Osteoblast (primary cell): ENCODE results near the gene DCHS1. TPM values are rescaled to one million over a fixed set of nuclear protein-coding genes. Genes with fewer than 3 reads are reported as not detected.

ENCODE experiments used
- DNase-seq: peaks from one replicate; pipeline ENCODE4 v3.0.0; 2011; ENCODE audit warnings: low spot score, mixed read lengths; ENCODE audit not compliant: insufficient read length; ENCODE audit errors: missing footprints
- H2AFZ ChIP-seq: 2 replicates; pipeline ENCODE4 v1.6.0; 2011; ENCODE audit warnings: mild to moderate bottlenecking, low read length
- H3K27ac ChIP-seq: 2 replicates; pipeline ENCODE4 v1.5.1; 2011; ENCODE audit warnings: mild to moderate bottlenecking, low read depth, low read length, moderate library complexity
- H3K27me3 ChIP-seq: 2 replicates; pipeline ENCODE4 v1.6.0; 2012; ENCODE audit warnings: mild to moderate bottlenecking, control low read depth, inconsistent platforms, low read length, moderate library complexity; ENCODE audit not compliant: insufficient read depth
- H3K36me3 ChIP-seq: 2 replicates; pipeline ENCODE4 v1.5.1; 2011; ENCODE audit warnings: mild to moderate bottlenecking, low read length, control low read depth, moderate library complexity; ENCODE audit not compliant: insufficient read depth
- H3K4me1 ChIP-seq: 2 replicates; pipeline ENCODE4 v1.5.1; 2011; ENCODE audit warnings: mild to moderate bottlenecking, low read length, control low read depth, moderate library complexity; ENCODE audit not compliant: insufficient read depth
- H3K4me2 ChIP-seq: 2 replicates; pipeline ENCODE4 v1.6.0; 2011; ENCODE audit warnings: mild to moderate bottlenecking, low read length; ENCODE audit not compliant: insufficient read depth
- H3K4me3 ChIP-seq: fragments of 200-600 bp; sonication (generic); 3 replicates; pipeline ENCODE4 v1.5.1; 2012; ENCODE audit warnings: mild to moderate bottlenecking, low read length, inconsistent platforms; ENCODE audit not compliant: insufficient read depth
- H3K79me2 ChIP-seq: 2 replicates; pipeline ENCODE4 v1.6.0; 2012; ENCODE audit warnings: mild to moderate bottlenecking, low read length, control low read depth, inconsistent platforms; ENCODE audit not compliant: insufficient read depth
- H3K9me3 ChIP-seq: 2 replicates; pipeline ENCODE4 v1.5.1; 2011; ENCODE audit warnings: low read depth, low read length, control low read depth
- H4K20me1 ChIP-seq: 2 replicates; pipeline ENCODE4 v1.6.0; 2012; ENCODE audit warnings: mild to moderate bottlenecking, low read length, control low read depth; ENCODE audit not compliant: insufficient read depth
- CTCF ChIP-seq: IDR thresholded peaks from 2 replicates; pipeline ENCODE4 v1.5.1; 2011; ENCODE audit warnings: mild to moderate bottlenecking, low read depth, low read length, moderate library complexity; ENCODE audit errors: extremely low read depth
- total RNA-seq: library from RNA; depleted of rRNA; stranded (reverse); fragments of >200 nt; gene quantifications from 2 replicates; pipeline ENCODE4 v1.2.3, GENCODE V29; 2012

Gene DCHS1
- total RNA-seq, 1 donor = 1.1 TPM

DNA sequence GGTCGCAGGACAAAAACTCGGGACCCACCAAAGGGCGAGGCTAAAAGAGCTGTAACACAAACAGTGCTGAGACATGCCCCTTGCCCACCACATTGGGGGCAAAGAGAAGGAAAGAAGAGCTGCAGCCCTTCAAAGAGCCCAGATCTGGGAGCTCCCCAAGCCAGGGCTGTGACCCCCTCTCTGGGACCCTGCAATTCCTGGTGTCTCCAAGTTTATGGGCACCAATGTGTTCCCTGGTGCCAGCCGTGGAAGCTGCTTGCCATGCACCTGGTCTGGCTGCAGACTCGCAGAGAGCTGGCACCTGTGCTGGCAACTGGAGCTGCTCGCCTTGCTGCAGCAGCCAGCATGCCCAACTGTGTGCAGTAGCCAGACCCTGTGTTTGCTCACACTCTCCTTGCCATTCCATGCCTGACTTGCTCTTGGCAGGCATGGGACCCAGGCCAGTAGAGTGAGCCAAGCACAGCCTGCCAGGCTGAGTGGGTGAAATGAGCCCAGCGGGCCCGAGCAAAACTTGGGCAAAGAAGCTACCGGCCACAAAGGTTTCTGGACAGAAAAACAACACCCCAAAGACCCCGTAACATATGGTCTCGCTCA is 68.2 kb downstream of the DCHS1 start:
- H3K9me3 ChIP-seq = no peaks in the 10 kb centered on the region
- TF ChIP-seq CTCF = no peak
- H4K20me1 ChIP-seq = no peaks in the 10 kb centered on the region
- no peak overlapping the region for H2AFZ ChIP-seq
- DNase-seq = no peak
- no peak overlapping the region for H3K27ac ChIP-seq
- no peak overlapping the region for H3K4me3 ChIP-seq
- H3K79me2 ChIP-seq = no peaks in the 10 kb centered on the region
- H3K27me3 ChIP-seq = no peaks in the 10 kb centered on the region
- H3K4me2 ChIP-seq = no peak overlapping the region
- no peaks in the 10 kb centered on the region for H3K36me3 ChIP-seq
- no peaks in the 10 kb centered on the region for H3K4me1 ChIP-seq

GRCh38 chr11:6586434-6587359 is 68.9 kb downstream of the DCHS1 start:
- Histone ChIP-seq H3K4me3 (no peak overlapping the region), H3K27me3 (no peaks in the 10 kb centered on the region), H3K4me2 (no peak overlapping the region), H3K9me3 (no peaks in the 10 kb centered on the region), H2AFZ (no peak overlapping the region), H3K27ac (no peak overlapping the region), H3K4me1 (no peaks in the 10 kb centered on the region), H3K36me3 (no peaks in the 10 kb centered on the region), H3K79me2 (no peaks in the 10 kb centered on the region), H4K20me1 (no peaks in the 10 kb centered on the region)
- no peak for DNase-seq
- TF ChIP-seq CTCF = no peak

DNA sequence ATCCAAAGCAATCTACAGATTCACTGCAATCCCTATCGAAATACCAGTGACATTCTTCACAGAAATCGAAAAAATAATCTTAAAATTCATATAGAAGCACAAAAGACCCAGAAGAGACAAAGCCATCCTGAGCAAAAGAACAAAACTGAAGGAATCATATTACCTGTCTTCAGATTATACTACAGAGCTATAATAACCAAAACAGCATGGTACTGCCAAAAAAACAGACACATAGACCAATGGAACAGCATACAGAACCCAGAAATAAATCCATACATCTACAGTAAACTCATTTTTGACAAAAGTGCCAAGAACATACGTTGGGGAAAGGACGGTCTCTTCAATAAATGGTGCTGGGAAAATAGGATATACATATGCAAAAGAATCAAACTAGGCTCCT is 71.1 kb downstream of the DCHS1 start:
- no peaks in the 10 kb centered on the region for H3K9me3 ChIP-seq
- no peak overlapping the region for H3K27ac ChIP-seq
- no peak for DNase-seq
- TF ChIP-seq CTCF = no peak
- no peaks in the 10 kb centered on the region for H3K4me1 ChIP-seq
- no peak overlapping the region for H3K4me3 ChIP-seq
- no peak overlapping the region for H3K4me2 ChIP-seq
- no peak overlapping the region for H2AFZ ChIP-seq
- no peaks in the 10 kb centered on the region for H3K27me3 ChIP-seq
- H4K20me1 ChIP-seq = no peaks in the 10 kb centered on the region
- no peaks in the 10 kb centered on the region for H3K79me2 ChIP-seq
- H3K36me3 ChIP-seq = no peaks in the 10 kb centered on the region

- TF ChIP-seq CTCF = no peak
- Histone ChIP-seq H3K36me3 (no peaks in the 10 kb centered on the region), H3K4me2 (no peak overlapping the region), H4K20me1 (no peaks in the 10 kb centered on the region), H3K79me2 (no peaks in the 10 kb centered on the region), H3K4me3 (no peak overlapping the region), H3K4me1 (no peaks in the 10 kb centered on the region), H3K27ac (no peak overlapping the region), H3K9me3 (no peaks in the 10 kb centered on the region), H2AFZ (no peak overlapping the region), H3K27me3 (no peaks in the 10 kb centered on the region)
- no peak for DNase-seq
Measured at GRCh38 chr11:6583584-6583983, 72.0 kb downstream of the DCHS1 start.
